GM13977 (cell line): ENCODE results near the gene MXRA8.

ENCODE experiments used
- DNase-seq: peaks from one replicate; pipeline ENCODE4 v3.0.0; 2012; ENCODE audit warnings: low spot score
- in situ Hi-C: fragments of 300-500 bp; cut with MboI; formaldehyde crosslinking; loops from one replicate; pipeline ENCODE4 v1.12.0; 2022; ENCODE audit warnings: low sequenced_read_pairs, low pct_unique_long_range_greater_than_20kb, mixed read lengths, inconsistent platforms; ENCODE audit not compliant: unreplicated experiment
- TF ChIP-seq, protein P1 (sequence below): IDR thresholded peaks from 2 replicates; pipeline ENCODE4 v1.5.1; 2012; ENCODE audit warnings: mild to moderate bottlenecking, control low read depth; ENCODE audit not compliant: insufficient read depth; ENCODE audit errors: extremely low read depth, missing control alignments

Gene MXRA8

DNA sequence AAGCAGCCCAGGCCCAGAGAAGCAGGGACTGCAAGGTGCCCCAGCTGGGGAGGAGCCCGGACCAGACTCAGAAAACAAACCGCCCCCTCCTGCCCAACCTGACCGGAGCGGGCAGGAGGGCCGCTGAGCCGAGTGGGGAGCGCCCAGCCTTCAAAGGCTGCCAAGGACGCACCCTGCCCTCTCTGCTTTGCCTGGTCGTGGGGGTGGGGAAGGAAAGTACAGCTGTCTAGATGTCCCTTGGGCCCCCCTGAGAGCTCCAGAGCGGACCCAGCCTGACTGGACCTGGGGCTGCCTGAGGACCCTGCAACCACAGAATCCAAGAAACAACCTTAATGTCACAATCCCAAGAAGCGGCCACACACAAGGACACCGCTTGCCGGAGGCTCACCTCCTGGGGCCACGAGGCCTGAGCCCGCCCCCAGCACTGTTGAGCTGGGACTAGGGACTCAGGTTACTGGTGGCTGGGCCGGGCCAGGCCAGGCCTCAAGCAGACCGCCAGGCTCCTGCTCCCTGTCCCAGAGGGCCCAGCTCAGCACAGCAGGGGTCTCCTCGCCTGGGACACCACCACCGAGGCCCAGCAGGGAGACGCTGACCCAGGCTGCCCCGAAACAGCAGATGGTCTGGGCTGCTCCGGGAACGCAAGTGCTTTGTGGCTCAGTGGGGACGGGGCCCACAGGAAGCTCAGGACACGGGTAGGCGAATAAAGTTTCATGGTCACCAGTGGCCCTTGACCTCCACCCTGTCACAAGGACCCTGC, 10.5 kb downstream of the MXRA8 start:
- TF ChIP-seq, protein P1, sequence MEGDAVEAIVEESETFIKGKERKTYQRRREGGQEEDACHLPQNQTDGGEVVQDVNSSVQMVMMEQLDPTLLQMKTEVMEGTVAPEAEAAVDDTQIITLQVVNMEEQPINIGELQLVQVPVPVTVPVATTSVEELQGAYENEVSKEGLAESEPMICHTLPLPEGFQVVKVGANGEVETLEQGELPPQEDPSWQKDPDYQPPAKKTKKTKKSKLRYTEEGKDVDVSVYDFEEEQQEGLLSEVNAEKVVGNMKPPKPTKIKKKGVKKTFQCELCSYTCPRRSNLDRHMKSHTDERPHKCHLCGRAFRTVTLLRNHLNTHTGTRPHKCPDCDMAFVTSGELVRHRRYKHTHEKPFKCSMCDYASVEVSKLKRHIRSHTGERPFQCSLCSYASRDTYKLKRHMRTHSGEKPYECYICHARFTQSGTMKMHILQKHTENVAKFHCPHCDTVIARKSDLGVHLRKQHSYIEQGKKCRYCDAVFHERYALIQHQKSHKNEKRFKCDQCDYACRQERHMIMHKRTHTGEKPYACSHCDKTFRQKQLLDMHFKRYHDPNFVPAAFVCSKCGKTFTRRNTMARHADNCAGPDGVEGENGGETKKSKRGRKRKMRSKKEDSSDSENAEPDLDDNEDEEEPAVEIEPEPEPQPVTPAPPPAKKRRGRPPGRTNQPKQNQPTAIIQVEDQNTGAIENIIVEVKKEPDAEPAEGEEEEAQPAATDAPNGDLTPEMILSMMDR: no peak
- no peak for DNase-seq
- in situ Hi-C loops: no loop called here

DNA sequence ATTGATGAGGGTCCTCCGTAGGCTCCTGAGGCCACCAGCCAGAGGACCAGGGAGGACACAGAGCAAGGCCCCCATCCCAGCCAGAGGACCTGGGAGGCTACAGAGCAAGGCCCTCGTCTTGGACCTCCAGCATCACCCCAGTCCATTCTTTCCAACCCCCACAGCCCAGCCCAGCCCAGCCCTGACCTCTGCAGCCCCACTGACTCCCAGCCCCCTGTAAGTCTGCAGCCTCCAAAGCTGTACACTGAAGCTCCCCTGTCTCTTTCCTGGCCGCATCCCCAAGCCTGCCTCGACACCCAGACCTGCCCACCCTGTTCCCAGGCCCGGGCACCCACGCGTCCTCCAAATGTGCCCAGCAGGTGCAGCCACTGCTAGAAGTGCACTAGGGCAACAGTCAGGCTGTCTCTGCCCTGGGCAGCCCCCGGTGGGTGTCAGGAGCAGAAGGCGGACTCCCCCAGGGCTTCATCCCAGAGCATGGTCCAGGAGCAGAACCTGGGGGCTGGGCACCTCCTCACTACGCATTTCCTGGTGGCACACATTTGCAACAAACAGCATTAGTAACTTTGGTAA, 11.2 kb downstream of the MXRA8 start:
- TF ChIP-seq, protein P1: no peak
- in situ Hi-C loops: no loop called here
- DNase-seq: no peak

GRCh38 chr1:1346501-1346890, 11.9 kb downstream of the MXRA8 start:
- in situ Hi-C loops: no loop called here
- no peak for DNase-seq
- TF ChIP-seq, protein P1: no peak

- in situ Hi-C loops: no loop called here
- no peak for DNase-seq
- TF ChIP-seq, protein P1: no peak
These were observed 12.4 kb downstream of the MXRA8 start for GRCh38 chr1:1345860-1346500.

DNA sequence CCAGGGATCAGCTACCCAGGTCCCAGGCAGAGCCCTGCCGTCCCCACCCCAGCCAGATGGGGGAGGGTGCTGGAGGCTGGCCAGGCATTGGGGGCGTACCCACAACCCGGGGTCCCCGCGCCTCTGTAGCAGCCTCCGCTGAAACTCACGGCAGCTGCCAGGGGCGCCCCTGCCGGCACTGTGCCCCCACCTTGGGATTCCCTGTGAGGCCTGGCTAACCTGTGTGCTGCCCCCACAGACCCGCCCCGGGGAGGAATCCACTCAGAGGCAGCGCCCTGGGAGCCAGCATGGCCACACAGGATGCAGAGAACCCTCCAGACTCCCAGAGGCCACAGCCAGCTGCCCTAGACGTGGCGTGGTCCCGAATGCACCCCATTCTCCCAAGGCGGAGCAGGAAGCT, 13.0 kb downstream of the MXRA8 start:
- TF ChIP-seq, protein P1: no peak
- no peak for DNase-seq
- in situ Hi-C loops: no loop called here

GRCh38 chr1:1344655-1345361, 13.5 kb downstream of the MXRA8 start:
- in situ Hi-C loops: no loop called here
- no peak for DNase-seq
- TF ChIP-seq, protein P1: no peak
